HepG2 (cell line): ENCODE data around the gene C20orf204. TPM values are rescaled to one million over a fixed set of nuclear protein-coding genes. Genes with fewer than 3 reads are reported as not detected.

Experiments
- ASH2L ChIP-seq: fragments of 300-600, 200-600 bp; sonication (generic); IDR thresholded peaks from 2 replicates; pipeline ENCODE4 v1.7.0; 2017; ENCODE audit warnings: low read depth, mild to moderate bottlenecking, moderate library complexity, mixed read lengths, low read length; ENCODE audit not compliant: insufficient read length
- FOSL1 ChIP-seq: sonication (generic); formaldehyde crosslinking; IDR thresholded peaks from 2 replicates; pipeline ENCODE4 v1.9.0; 2021; ENCODE audit warnings: missing genetic modification reagents, borderline replicate concordance
- FOXA3 ChIP-seq: IDR thresholded peaks from 2 replicates; pipeline ENCODE4 v1.6.1; 2016; ENCODE audit warnings: missing genetic modification reagents, missing compliant biosample characterization
- HNF4A ChIP-seq: sonication (generic); formaldehyde crosslinking; IDR thresholded peaks from 2 replicates; pipeline ENCODE4 v1.4.0; 2020; ENCODE audit warnings: missing genetic modification reagents
- MAF1 ChIP-seq: sonication (generic); formaldehyde crosslinking; IDR thresholded peaks from 2 replicates; pipeline ENCODE4 v1.5.0; 2020; ENCODE audit warnings: missing genetic modification reagents, borderline replicate concordance
- MAZ ChIP-seq, 2 experiments: sonication (generic) in 1 of 2; formaldehyde crosslinking in 1 of 2; IDR thresholded peaks; 2 replicates each; pipeline versions ENCODE4 v1.5.0 to v1.6.1; 2012 to 2020; ENCODE audit warnings: low read depth in 2 of 2, mild to moderate bottlenecking in 2 of 2, borderline replicate concordance in 1 of 2, improper control_type of control experiment in 1 of 2, low read length in 1 of 2, missing genetic modification reagents in 1 of 2, moderate library complexity in 1 of 2
- MIER2 ChIP-seq: IDR thresholded peaks from 2 replicates; pipeline ENCODE4 v1.6.1; 2016; ENCODE audit warnings: missing biosample characterization, missing genetic modification reagents
- NCOA2 ChIP-seq: sonication (generic); formaldehyde crosslinking; IDR thresholded peaks from 2 replicates; pipeline ENCODE4 v1.8.0; 2022; ENCODE audit warnings: inconsistent platforms
- NFE2 ChIP-seq: sonication (generic); formaldehyde crosslinking; IDR thresholded peaks from 2 replicates; pipeline ENCODE4 v1.4.0; 2020; ENCODE audit warnings: missing genetic modification reagents
- PHF5A ChIP-seq: IDR thresholded peaks from one replicate; pipeline ENCODE4 v1.6.1; 2018; ENCODE audit warnings: low read depth, missing genetic modification reagents; ENCODE audit not compliant: unreplicated experiment
- PITX1 ChIP-seq: sonication (generic); formaldehyde crosslinking; IDR thresholded peaks from 2 replicates; pipeline ENCODE4 v1.5.1; 2020; ENCODE audit warnings: mild to moderate bottlenecking, missing genetic modification reagents
- RORA ChIP-seq: sonication (generic); formaldehyde crosslinking; IDR thresholded peaks from 2 replicates; pipeline ENCODE4 v1.5.0; 2020; ENCODE audit warnings: mild to moderate bottlenecking, missing genetic modification reagents, moderate library complexity
- STAG1 ChIP-seq: sonication (generic); formaldehyde crosslinking; IDR thresholded peaks from 2 replicates; pipeline ENCODE4 v1.4.0; 2020; ENCODE audit warnings: missing genetic modification reagents
- TARDBP ChIP-seq: sonication (generic); formaldehyde crosslinking; IDR thresholded peaks from 2 replicates; pipeline ENCODE4 v1.8.0; 2022; ENCODE audit warnings: mild to moderate bottlenecking, missing genetic modification reagents
- TFDP2 ChIP-seq: sonication (generic); formaldehyde crosslinking; IDR thresholded peaks from 2 replicates; pipeline ENCODE4 v1.4.0; 2020; ENCODE audit warnings: missing genetic modification reagents
- THRA ChIP-seq: sonication (generic); formaldehyde crosslinking; IDR thresholded peaks from 2 replicates; pipeline ENCODE4 v1.4.0; 2020; ENCODE audit warnings: missing genetic modification reagents, borderline replicate concordance
- ZNF292 ChIP-seq: sonication (generic); formaldehyde crosslinking; IDR thresholded peaks from 2 replicates; pipeline ENCODE4 v1.8.1; 2022; ENCODE audit warnings: mild to moderate bottlenecking, low read depth, missing genetic modification reagents, borderline replicate concordance
- ZNF460 ChIP-seq: sonication (generic); formaldehyde crosslinking; IDR thresholded peaks from 2 replicates; pipeline ENCODE4 v1.5.1; 2020; ENCODE audit warnings: missing genetic modification reagents, mild to moderate bottlenecking, borderline replicate concordance
- ZNF562 ChIP-seq: sonication (generic); formaldehyde crosslinking; IDR thresholded peaks from 2 replicates; pipeline ENCODE4 v1.8.0; 2022; ENCODE audit warnings: missing genetic modification reagents, borderline replicate concordance
- ZNF629 ChIP-seq: sonication (generic); formaldehyde crosslinking; conservative IDR thresholded peaks from 2 replicates; pipeline ENCODE4 v1.5.0; 2020; ENCODE audit warnings: missing genetic modification reagents
- ZNF792 ChIP-seq: IDR thresholded peaks from 2 replicates; pipeline ENCODE4 v1.6.1; 2016
- ZNF879 ChIP-seq: sonication (generic); formaldehyde crosslinking; IDR thresholded peaks from 2 replicates; pipeline ENCODE4 v1.8.1; 2023; ENCODE audit warnings: missing genetic modification reagents
- polyA plus RNA-seq, 8 experiments: library from polyadenylated mRNA; depleted of rRNA in 3 of 8; stranded (reverse) in 7 of 8; unstranded in 1 of 8; fragments of >200 nt; fragmentation: Illumina TruSeq in 4 of 8; extraction: Trizol in 4 of 8; gene quantifications; 2 replicates each; pipeline versions ENCODE4 v1.2.1 to v1.2.3, GENCODE V29; 2011 to 2016; ENCODE audit warnings: low read depth in 4 of 8, missing spikeins in 1 of 8, mixed read lengths in 1 of 8; ENCODE audit not compliant: insufficient read depth in 1 of 8
- total RNA-seq, 5 experiments: library from RNA; depleted of rRNA; stranded (reverse); fragments of >200 nt; fragmentation: Illumina TruSeq; extraction: Trizol; gene quantifications; 2 replicates each; pipeline ENCODE4 v1.2.3, GENCODE V29; 2016; ENCODE audit warnings: low read depth in 1 of 5
- TF ChIP-seq, protein P1 (sequence below): IDR thresholded peaks from 2 replicates; pipeline ENCODE4 v1.6.1; 2016; ENCODE audit warnings: missing genetic modification reagents, missing compliant biosample characterization
- TF ChIP-seq, protein P2 (sequence below): sonication (generic); formaldehyde crosslinking; IDR thresholded peaks from 2 replicates; pipeline ENCODE4 v1.4.0; 2020; ENCODE audit warnings: missing genetic modification reagents

C20orf204 gene
- total and polyA plus RNA-seq, 2 of the 13 experiments (the other 11 are each of a cell fraction or from before 2014, with no cell fraction given), result 22.1 to 80.0 TPM

GRCh38 chr20:64056639-64056888, 20.6 kb downstream of the C20orf204 start (continued):
- TF ChIP-seq RORA (CRISPR knock-in tag), result no peak
- TF ChIP-seq TARDBP (CRISPR knock-in tag), result peak; percentile 69; the same call in 1 of the 2 replicates
- TF ChIP-seq MIER2, result 0 out of 2 replicates have a peak, but pooled peaks have one; percentile 10
- peak; percentile 11; the same call in 1 of the 2 replicates for TF ChIP-seq TFDP2 (CRISPR knock-in tag)
- TF ChIP-seq, protein P1, sequence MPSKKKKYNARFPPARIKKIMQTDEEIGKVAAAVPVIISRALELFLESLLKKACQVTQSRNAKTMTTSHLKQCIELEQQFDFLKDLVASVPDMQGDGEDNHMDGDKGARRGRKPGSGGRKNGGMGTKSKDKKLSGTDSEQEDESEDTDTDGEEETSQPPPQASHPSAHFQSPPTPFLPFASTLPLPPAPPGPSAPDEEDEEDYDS (CRISPR knock-in tag), result no peak
- no peak for TF ChIP-seq ZNF562
- TF ChIP-seq NCOA2 (CRISPR knock-in tag), result peak; percentile 39; the same call in 1 of the 2 replicates
- TF ChIP-seq FOSL1 (CRISPR knock-in tag), result no peak
- TF ChIP-seq STAG1 (CRISPR knock-in tag), result no peak
- no peak for TF ChIP-seq PITX1
- no peak for TF ChIP-seq ZNF629 (CRISPR knock-in tag)
- no peak for TF ChIP-seq ZNF460 (CRISPR knock-in tag)
- TF ChIP-seq PHF5A (CRISPR knock-in tag), result peak; percentile 10
- no peak for TF ChIP-seq ZNF792 (CRISPR knock-in tag)
- TF ChIP-seq ZNF292, result no peak
- TF ChIP-seq THRA (CRISPR knock-in tag), result peak; percentile 76; the same call in 1 of the 2 replicates
- TF ChIP-seq, protein P2, sequence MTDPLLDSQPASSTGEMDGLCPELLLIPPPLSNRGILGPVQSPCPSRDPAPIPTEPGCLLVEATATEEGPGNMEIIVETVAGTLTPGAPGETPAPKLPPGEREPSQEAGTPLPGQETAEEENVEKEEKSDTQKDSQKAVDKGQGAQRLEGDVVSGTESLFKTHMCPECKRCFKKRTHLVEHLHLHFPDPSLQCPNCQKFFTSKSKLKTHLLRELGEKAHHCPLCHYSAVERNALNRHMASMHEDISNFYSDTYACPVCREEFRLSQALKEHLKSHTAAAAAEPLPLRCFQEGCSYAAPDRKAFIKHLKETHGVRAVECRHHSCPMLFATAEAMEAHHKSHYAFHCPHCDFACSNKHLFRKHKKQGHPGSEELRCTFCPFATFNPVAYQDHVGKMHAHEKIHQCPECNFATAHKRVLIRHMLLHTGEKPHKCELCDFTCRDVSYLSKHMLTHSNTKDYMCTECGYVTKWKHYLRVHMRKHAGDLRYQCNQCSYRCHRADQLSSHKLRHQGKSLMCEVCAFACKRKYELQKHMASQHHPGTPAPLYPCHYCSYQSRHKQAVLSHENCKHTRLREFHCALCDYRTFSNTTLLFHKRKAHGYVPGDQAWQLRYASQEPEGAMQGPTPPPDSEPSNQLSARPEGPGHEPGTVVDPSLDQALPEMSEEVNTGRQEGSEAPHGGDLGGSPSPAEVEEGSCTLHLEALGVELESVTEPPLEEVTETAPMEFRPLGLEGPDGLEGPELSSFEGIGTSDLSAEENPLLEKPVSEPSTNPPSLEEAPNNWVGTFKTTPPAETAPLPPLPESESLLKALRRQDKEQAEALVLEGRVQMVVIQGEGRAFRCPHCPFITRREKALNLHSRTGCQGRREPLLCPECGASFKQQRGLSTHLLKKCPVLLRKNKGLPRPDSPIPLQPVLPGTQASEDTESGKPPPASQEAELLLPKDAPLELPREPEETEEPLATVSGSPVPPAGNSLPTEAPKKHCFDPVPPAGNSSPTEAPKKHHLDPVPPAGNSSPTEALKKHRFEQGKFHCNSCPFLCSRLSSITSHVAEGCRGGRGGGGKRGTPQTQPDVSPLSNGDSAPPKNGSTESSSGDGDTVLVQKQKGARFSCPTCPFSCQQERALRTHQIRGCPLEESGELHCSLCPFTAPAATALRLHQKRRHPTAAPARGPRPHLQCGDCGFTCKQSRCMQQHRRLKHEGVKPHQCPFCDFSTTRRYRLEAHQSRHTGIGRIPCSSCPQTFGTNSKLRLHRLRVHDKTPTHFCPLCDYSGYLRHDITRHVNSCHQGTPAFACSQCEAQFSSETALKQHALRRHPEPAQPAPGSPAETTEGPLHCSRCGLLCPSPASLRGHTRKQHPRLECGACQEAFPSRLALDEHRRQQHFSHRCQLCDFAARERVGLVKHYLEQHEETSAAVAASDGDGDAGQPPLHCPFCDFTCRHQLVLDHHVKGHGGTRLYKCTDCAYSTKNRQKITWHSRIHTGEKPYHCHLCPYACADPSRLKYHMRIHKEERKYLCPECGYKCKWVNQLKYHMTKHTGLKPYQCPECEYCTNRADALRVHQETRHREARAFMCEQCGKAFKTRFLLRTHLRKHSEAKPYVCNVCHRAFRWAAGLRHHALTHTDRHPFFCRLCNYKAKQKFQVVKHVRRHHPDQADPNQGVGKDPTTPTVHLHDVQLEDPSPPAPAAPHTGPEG (CRISPR knock-in tag), result no peak
- TF ChIP-seq HNF4A (CRISPR knock-in tag), result peak; percentile 74
- TF ChIP-seq FOXA3 (CRISPR knock-in tag), result peak; percentile 27; the same call in 1 of the 2 replicates
- TF ChIP-seq MAF1 (CRISPR knock-in tag), result peak; percentile 34; the same call in 1 of the 2 replicates
- TF ChIP-seq ZNF879 (CRISPR knock-in tag), result 0 out of 2 replicates have a peak, but pooled peaks have one; percentile 60
- TF ChIP-seq MAZ (IDR thresholded peaks at IDR 0.05; ENCODE audit: borderline replicate concordance, low read depth, low read length), result peak; percentile 10; the same call in 1 of the 2 replicates
- TF ChIP-seq MAZ (CRISPR knock-in tag; IDR thresholded peaks at IDR 0.05; ENCODE audit: low read depth), result no peak
- no peak for TF ChIP-seq NFE2
- TF ChIP-seq ASH2L, result peak; percentile 19
